GM20000 (cell line): Measurements from ENCODE around the gene FAM20C.

Experiments
- DNase-seq: peaks from one replicate; pipeline ENCODE4 v3.0.0; 2012; ENCODE audit warnings: low spot score
- CTCF ChIP-seq: IDR thresholded peaks from 2 replicates; pipeline ENCODE4 v1.5.1; 2012; ENCODE audit warnings: mild to moderate bottlenecking, control low read depth; ENCODE audit errors: extremely low read depth, missing control alignments

Gene FAM20C

DNA sequence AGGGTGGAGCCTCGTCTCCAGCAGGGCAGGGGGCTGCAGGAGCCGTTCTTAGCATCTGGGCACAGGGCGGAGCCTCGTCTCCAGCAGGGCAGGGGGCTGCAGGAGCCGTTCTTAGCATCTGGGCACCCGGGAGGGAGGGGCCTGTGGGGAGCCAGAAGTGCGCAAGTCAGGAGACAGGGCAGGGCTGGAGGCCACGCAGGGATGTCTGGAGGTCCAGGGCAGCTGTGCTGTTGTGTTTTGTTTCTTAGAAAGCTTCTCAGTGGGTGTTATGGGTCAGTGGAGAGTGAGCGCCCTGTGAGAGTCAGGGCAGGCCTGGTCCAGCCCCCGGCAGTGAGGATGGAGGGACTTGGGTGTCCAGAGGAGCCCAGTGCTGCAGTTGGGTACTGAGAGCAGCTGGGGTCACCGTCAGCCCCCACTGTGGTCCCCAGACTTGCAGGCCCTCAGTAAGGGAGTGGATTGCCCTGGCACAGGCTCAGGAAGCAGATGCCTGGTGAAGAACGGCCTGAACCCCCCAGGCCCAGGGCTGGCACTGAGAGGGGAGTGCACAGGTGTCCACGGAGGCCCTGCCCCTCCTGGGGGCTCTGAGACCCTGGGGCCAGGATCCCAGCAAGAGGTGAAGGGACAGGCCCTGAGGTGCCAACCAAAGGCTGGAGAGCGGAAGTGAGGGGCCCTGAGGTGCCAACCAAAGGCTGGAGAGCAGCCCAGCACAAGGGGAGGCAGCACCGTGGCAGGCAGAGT, 29.8 kb downstream of the FAM20C start:
- no peak for DNase-seq

DNA sequence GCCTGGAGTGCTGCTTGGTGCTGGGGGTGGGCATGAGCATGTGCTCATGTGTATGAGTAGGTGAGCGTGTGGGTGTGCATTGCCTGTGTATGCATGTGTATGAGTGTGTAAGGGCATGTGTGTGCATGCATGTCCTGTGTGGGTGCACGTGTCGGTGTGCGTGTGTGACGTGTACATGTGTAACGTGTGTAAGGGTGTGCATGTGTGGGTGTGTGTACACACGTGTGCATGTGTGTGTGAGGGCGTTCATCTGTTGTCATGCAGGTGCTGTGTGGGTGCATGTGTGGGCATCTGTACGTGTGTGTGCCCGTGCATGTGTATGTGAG, 30.3 kb downstream of the FAM20C start:
- DNase-seq, result no peak
- TF ChIP-seq CTCF, result no peak

More for the DNA sequence above, 29.8 kb downstream of the FAM20C start:
- no peak for TF ChIP-seq CTCF

GRCh38 chr7:223118-223800, 30.9 kb downstream of the FAM20C start:
- TF ChIP-seq CTCF, result no peak
- no peak for DNase-seq

GRCh38 chr7:223861-224260, 31.5 kb downstream of the FAM20C start:
- no peak for TF ChIP-seq CTCF
- no peak for DNase-seq

DNA sequence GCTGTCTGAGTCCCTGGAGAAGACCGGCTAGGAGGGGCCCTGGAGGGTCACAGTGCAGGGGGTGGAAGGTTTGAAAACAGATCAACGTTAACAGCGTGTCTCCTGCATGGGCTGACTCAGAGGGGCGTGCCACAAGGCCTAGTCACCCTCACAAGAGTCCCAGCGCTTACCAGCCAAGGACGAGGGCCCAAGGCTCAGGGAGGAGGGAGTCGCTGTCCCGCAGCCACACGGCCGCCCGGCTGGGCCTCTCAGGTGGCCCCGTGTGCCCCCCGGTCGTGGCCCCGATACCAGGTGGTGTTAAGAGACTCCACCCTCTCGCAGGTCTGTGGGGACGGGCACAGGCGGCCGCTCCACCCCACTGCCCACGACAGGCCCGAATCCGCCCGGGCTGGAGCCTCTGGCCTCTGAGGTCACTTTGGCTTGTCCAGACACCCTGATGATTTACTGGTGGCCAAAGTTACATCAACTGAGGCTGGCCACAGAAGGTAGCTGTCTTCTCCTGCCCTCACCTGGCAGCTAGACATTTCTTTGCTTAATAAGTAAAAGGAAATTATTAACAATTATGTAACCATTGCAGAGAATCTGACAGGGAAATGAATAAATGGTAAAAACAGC, 34.0 kb downstream of the FAM20C start:
- no peak for TF ChIP-seq CTCF
- no peak for DNase-seq

DNA sequence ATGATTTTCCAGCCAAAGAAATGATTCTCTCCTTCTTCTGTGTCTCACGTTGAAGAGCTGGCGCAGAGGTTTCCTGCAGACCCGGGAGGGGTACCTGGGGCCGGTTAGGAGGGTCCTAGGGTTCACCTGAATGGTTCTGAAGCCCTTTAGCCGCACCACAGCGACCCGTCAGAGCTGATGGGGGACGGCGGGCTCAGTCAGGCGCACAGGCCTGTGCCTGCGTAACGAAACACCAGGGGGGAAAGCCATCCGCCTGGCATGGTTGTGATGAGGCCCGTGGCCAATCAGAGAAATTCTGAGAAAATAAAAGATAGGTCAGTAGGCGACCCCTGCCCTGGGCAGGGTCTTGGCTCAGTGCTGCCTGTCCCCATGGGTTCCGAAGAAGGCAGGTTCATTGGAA, 35.6 kb downstream of the FAM20C start:
- DNase-seq, result no peak
- TF ChIP-seq CTCF, result no peak

- no peak for TF ChIP-seq CTCF
- DNase-seq, result no peak
Measured at GRCh38 chr7:228610-229009, 36.2 kb downstream of the FAM20C start.
